HepG2 (cell line): ENCODE data around the gene CSMD2. TPM values are rescaled to one million over a fixed set of nuclear protein-coding genes. Genes with fewer than 3 reads are reported as not detected.

Experiments used
- ATAC-seq: fragments of 200-7000 bp; cut with Tn5 transposase; 3 replicates; pipeline ENCODE4 v1.9.1; 2020; ENCODE audit warnings: mild to moderate bottlenecking, moderate library complexity
- BruUV-seq: library from RNA; stranded (reverse); fragments of 400-500 nt; replicated peaks from 2 replicates; lab custom pipeline; 2021; lab: Mats Ljungman, UMichigan
- CTCF ChIA-PET: fragments of 300-600 bp; formaldehyde crosslinking; extraction: SDS; loops from one replicate; lab custom pipeline; 2021; ENCODE audit warnings: low total read pairs, inconsistent platforms, low intra/inter-chr PET ratio; lab: Yijun Ruan, JAX
- POLR2A ChIA-PET: fragments of 350-600 bp; sonication (Branson Sonifier 250); formaldehyde crosslinking; loops from one replicate; lab custom pipeline; 2020; ENCODE audit warnings: antibody characterized with exemption, inconsistent platforms; lab: Yijun Ruan, JAX
- DNase-seq: peaks from one replicate; pipeline ENCODE4 v3.0.0-alpha.2; 2015; ENCODE audit warnings: low spot score
- FAIRE-seq: peaks from 3 replicates; lab custom pipeline; 2011; peaks lifted over from hg19 to GRCh38; lab: Jason Lieb, UNC
- H2AFZ ChIP-seq: one replicate; pipeline ENCODE4 v1.6.1; 2011; ENCODE audit warnings: low read length, inconsistent platforms
- H3K27ac ChIP-seq: fragments of 300-600 bp; 3 replicates; pipeline ENCODE4 v1.8.0; 2011; ENCODE audit warnings: mixed run types, mild to moderate bottlenecking, mixed read lengths, low read length, inconsistent platforms; ENCODE audit not compliant: insufficient read depth; ENCODE audit errors: extremely low read length
- H3K27me3 ChIP-seq, 2 experiments: fragments of 200-600 bp in 1 of 2; 2 replicates in 1 of 2; 3 replicates in 1 of 2; pipeline versions ENCODE4 v1.6.0 to v1.8.0; 2011; ENCODE audit warnings: low read length in 2 of 2, mild to moderate bottlenecking in 2 of 2, moderate library complexity in 2 of 2, inconsistent platforms in 1 of 2; ENCODE audit not compliant: insufficient read depth in 2 of 2, control insufficient read depth in 1 of 2
- H3K36me3 ChIP-seq, 2 experiments: fragments of 200-600 bp in 1 of 2; replicated peaks in 1 of 2; 2 replicates in 1 of 2; 3 replicates in 1 of 2; pipeline versions ENCODE4 v1.5.1 to v1.8.0; 2011; ENCODE audit warnings: low read length in 2 of 2, inconsistent platforms in 1 of 2; ENCODE audit not compliant: insufficient read depth in 2 of 2, control insufficient read depth in 1 of 2
- H3K4me1 ChIP-seq: 2 replicates; pipeline ENCODE4 v1.5.1; 2012; ENCODE audit warnings: low read length, inconsistent platforms; ENCODE audit not compliant: insufficient read depth
- H3K4me2 ChIP-seq: 2 replicates; pipeline ENCODE4 v1.6.0; 2011; ENCODE audit warnings: low read depth, low read length, inconsistent platforms
- H3K4me3 ChIP-seq, 3 experiments: fragments of 200-600 bp in 1 of 3; sonication (generic), shearing (Covaris generic) in 1 of 3; replicated peaks in 1 of 3; 2 replicates each; pipeline ENCODE4 v1.5.1; 2011 to 2016; ENCODE audit warnings: low read length in 3 of 3, inconsistent platforms in 2 of 3, low read depth in 2 of 3, mild to moderate bottlenecking in 2 of 3, control low read depth in 1 of 3, mixed read lengths in 1 of 3; ENCODE audit not compliant: insufficient read depth in 1 of 3
- H3K79me2 ChIP-seq: one replicate; pipeline ENCODE4 v1.6.1; 2011; ENCODE audit warnings: low read length, inconsistent platforms; ENCODE audit not compliant: insufficient read depth
- H3K9ac ChIP-seq: 2 replicates; pipeline ENCODE4 v1.6.0; 2011; ENCODE audit warnings: mild to moderate bottlenecking, low read depth, low read length, inconsistent platforms; ENCODE audit not compliant: insufficient read depth
- H3K9me3 ChIP-seq: 2 replicates; pipeline ENCODE4 v1.5.1; 2012; ENCODE audit warnings: mild to moderate bottlenecking, low read length
- H4K20me1 ChIP-seq: 2 replicates; pipeline ENCODE4 v1.6.0; 2011; ENCODE audit warnings: inconsistent platforms, mild to moderate bottlenecking, low read length, moderate library complexity; ENCODE audit not compliant: insufficient read depth
- CAMTA2 ChIP-seq: sonication (generic); formaldehyde crosslinking; IDR thresholded peaks from 2 replicates; pipeline ENCODE4 v1.4.0; 2020; ENCODE audit warnings: mild to moderate bottlenecking, missing genetic modification reagents, borderline replicate concordance
- CSRNP1 ChIP-seq: sonication (generic); formaldehyde crosslinking; IDR thresholded peaks from 2 replicates; pipeline ENCODE4 v1.8.1; 2023; ENCODE audit warnings: mild to moderate bottlenecking, missing genetic modification reagents
- ESRRA ChIP-seq: sonication (generic); formaldehyde crosslinking; IDR thresholded peaks from 2 replicates; pipeline ENCODE4 v1.5.1; 2020; ENCODE audit warnings: mild to moderate bottlenecking, low read depth, missing genetic modification reagents
- KLF13 ChIP-seq: sonication (generic); formaldehyde crosslinking; IDR thresholded peaks from 2 replicates; pipeline ENCODE4 v1.4.0; 2020; ENCODE audit warnings: mild to moderate bottlenecking, missing genetic modification reagents
- MEF2D ChIP-seq: sonication (generic); formaldehyde crosslinking; IDR thresholded peaks from 2 replicates; pipeline ENCODE4 v1.5.1; 2020; ENCODE audit warnings: mild to moderate bottlenecking, missing genetic modification reagents
- MTA1 ChIP-seq: sonication (generic); formaldehyde crosslinking; IDR thresholded peaks from 2 replicates; pipeline ENCODE4 v1.4.0; 2020; ENCODE audit warnings: missing genetic modification reagents, mild to moderate bottlenecking, borderline replicate concordance
- PHF21A ChIP-seq: sonication (generic); formaldehyde crosslinking; IDR thresholded peaks from 2 replicates; pipeline ENCODE4 v1.5.0; 2020; ENCODE audit warnings: mild to moderate bottlenecking, missing genetic modification reagents
- TFDP2 ChIP-seq: sonication (generic); formaldehyde crosslinking; IDR thresholded peaks from 2 replicates; pipeline ENCODE4 v1.4.0; 2020; ENCODE audit warnings: missing genetic modification reagents
- ZNF407 ChIP-seq: sonication (generic); formaldehyde crosslinking; IDR thresholded peaks from one replicate; pipeline ENCODE4 v1.5.1; 2020; ENCODE audit warnings: mild to moderate bottlenecking, missing genetic modification reagents; ENCODE audit errors: not compliant biosample characterization
- ZNF572 ChIP-seq: sonication (generic); formaldehyde crosslinking; IDR thresholded peaks from 2 replicates; pipeline ENCODE4 v1.5.1; 2020; ENCODE audit warnings: mild to moderate bottlenecking, missing genetic modification reagents
- ZNF790 ChIP-seq: sonication (generic); formaldehyde crosslinking; IDR thresholded peaks from 2 replicates; pipeline ENCODE4 v1.8.0; 2022; ENCODE audit warnings: missing genetic modification reagents, mild to moderate bottlenecking, borderline replicate concordance
- ZNF883 ChIP-seq: sonication (generic); formaldehyde crosslinking; IDR thresholded peaks from 2 replicates; pipeline ENCODE4 v1.5.1; 2020; ENCODE audit warnings: mild to moderate bottlenecking, missing genetic modification reagents; ENCODE audit errors: not compliant biosample characterization
- WGBS: methylation state at CpG from one replicate; pipeline ENCODE4 v1.1.6; 2017; ENCODE audit warnings: low lambda C conversion rate; 5-methylcytosine and 5-hydroxymethylcytosine counted together
- in situ Hi-C: cut with HindIII; loops from 2 replicates; pipeline ENCODE4 v1.10.0; 2017; ENCODE audit warnings: low pct_unique_long_range_greater_than_20kb; ENCODE audit not compliant: extremely low pct_ligation_motif_present
- intact Hi-C: fragments of 100-400 bp; cut with micrococcal nuclease; formaldehyde crosslinking; loops from one replicate; pipeline ENCODE4 v1.10.0; 2022; ENCODE audit not compliant: unreplicated experiment
- polyA plus RNA-seq, 8 experiments: library from polyadenylated mRNA; depleted of rRNA in 3 of 8; stranded (reverse) in 7 of 8; unstranded in 1 of 8; fragments of >200 nt; fragmentation: Illumina TruSeq in 4 of 8; extraction: Trizol in 4 of 8; gene quantifications; 2 replicates each; pipeline versions ENCODE4 v1.2.1 to v1.2.3, GENCODE V29; 2011 to 2016; ENCODE audit warnings: low read depth in 4 of 8, missing spikeins in 1 of 8, mixed read lengths in 1 of 8; ENCODE audit not compliant: insufficient read depth in 1 of 8
- total RNA-seq, 5 experiments: library from RNA; depleted of rRNA; stranded (reverse); fragments of >200 nt; fragmentation: Illumina TruSeq; extraction: Trizol; gene quantifications; 2 replicates each; pipeline ENCODE4 v1.2.3, GENCODE V29; 2016; ENCODE audit warnings: low read depth in 1 of 5

CSMD2 gene
- total and polyA plus RNA-seq, 2 of the 13 experiments (the other 11 are each of a cell fraction or from before 2014, with no cell fraction given): not detected

- BruUV-seq: no TSS peak
- POLR2A ChIA-PET: no interaction called here
These were observed 32.9 kb downstream of the CSMD2 start for GRCh38 chr1:34132161-34132420.

More at GRCh38 chr1:34132161-34132420, 32.9 kb downstream of the CSMD2 start:
- Histone ChIP-seq H3K4me2 (no peak overlapping the region), H3K27me3 (no peaks in the 10 kb centered on the region; a peak in 1 of 5 replicates), H3K27ac (no peak overlapping the region), H2AFZ (no peak overlapping the region), H3K36me3 (no peaks in the 10 kb centered on the region), H3K9me3 (no peaks in the 10 kb centered on the region), H3K9ac (no peak overlapping the region), H4K20me1 (no peaks in the 10 kb centered on the region), H3K4me1 (no peaks in the 10 kb centered on the region), H3K4me3 (no peak overlapping the region), H3K79me2 (no peaks in the 10 kb centered on the region)
- DNase-seq (no peak), ATAC-seq (no peak), FAIRE-seq (no peak)
- 0% methylated on average over 3 of the region's 4 CpGs for WGBS
- CTCF ChIA-PET: no interaction called here
- intact Hi-C loops (no loop called here), in situ Hi-C loops (no loop called here)
- no peak for TF ChIP-seq ESRRA (CRISPR knock-in tag)
- no peak for TF ChIP-seq ZNF790 (CRISPR knock-in tag)
- TF ChIP-seq MEF2D (CRISPR knock-in tag): no peak
- no peak for TF ChIP-seq PHF21A (CRISPR knock-in tag)
- no peak for TF ChIP-seq KLF13 (CRISPR knock-in tag)
- no peak for TF ChIP-seq MTA1 (CRISPR knock-in tag)
- TF ChIP-seq ZNF572 (CRISPR knock-in tag): no peak
- no peak for TF ChIP-seq TFDP2 (CRISPR knock-in tag)
- TF ChIP-seq CAMTA2 (CRISPR knock-in tag): no peak
- TF ChIP-seq ZNF407 (CRISPR knock-in tag): no peak
- TF ChIP-seq CSRNP1 (CRISPR knock-in tag): no peak
- no peak for TF ChIP-seq ZNF883 (CRISPR knock-in tag)
